GM23248 (cell line): ENCODE results near the gene SYNPO2. TPM values are rescaled to one million over a fixed set of nuclear protein-coding genes. Genes with fewer than 3 reads are reported as not detected.

Experiments
- DNase-seq: peaks from one replicate; pipeline ENCODE4 v3.0.0-alpha.2; 2015
- H2AFZ ChIP-seq: fragments of 200-600 bp; sonication (generic); 2 replicates; pipeline ENCODE4 v1.6.1; 2016; ENCODE audit warnings: antibody characterized with exemption
- H3F3A ChIP-seq: fragments of 200-600 bp; sonication (generic); 2 replicates; pipeline ENCODE4 v1.6.1; 2016; ENCODE audit warnings: mild to moderate bottlenecking, antibody characterized with exemption, mixed run types; ENCODE audit not compliant: insufficient read depth
- H3K27ac ChIP-seq: fragments of 200-600 bp; sonication (generic); 2 replicates; pipeline ENCODE4 v1.5.1; 2016; ENCODE audit warnings: mild to moderate bottlenecking
- H3K27me3 ChIP-seq: fragments of 200-600 bp; sonication (generic); replicated peaks from 2 replicates; pipeline ENCODE4 v1.6.1; 2016; ENCODE audit warnings: mild to moderate bottlenecking; ENCODE audit not compliant: insufficient read depth
- H3K36me3 ChIP-seq: fragments of 200-600 bp; sonication (generic); 2 replicates; pipeline ENCODE4 v1.6.1; 2016; ENCODE audit warnings: low read depth, mild to moderate bottlenecking
- H3K4me1 ChIP-seq: fragments of 200-600 bp; sonication (generic); 2 replicates; pipeline ENCODE4 v1.6.1; 2016; ENCODE audit warnings: mild to moderate bottlenecking; ENCODE audit not compliant: insufficient read depth
- H3K4me2 ChIP-seq: fragments of 200-600 bp; sonication (generic); one replicate; pipeline ENCODE4 v1.6.1; 2016; ENCODE audit warnings: mild to moderate bottlenecking; ENCODE audit not compliant: unreplicated experiment
- H3K4me3 ChIP-seq: fragments of 200-600 bp; sonication (generic); 2 replicates; pipeline ENCODE4 v1.5.1; 2016; ENCODE audit warnings: mild to moderate bottlenecking
- H3K79me2 ChIP-seq: fragments of 200-600 bp; sonication (generic); 2 replicates; pipeline ENCODE4 v1.6.1; 2016; ENCODE audit warnings: mild to moderate bottlenecking; ENCODE audit not compliant: insufficient read depth
- H3K9ac ChIP-seq: fragments of 200-600 bp; sonication (generic); 2 replicates; pipeline ENCODE4 v1.6.1; 2016; ENCODE audit warnings: mild to moderate bottlenecking
- H3K9me2 ChIP-seq: fragments of 200-600 bp; sonication (generic); 2 replicates; pipeline ENCODE4 v1.6.1; 2016; ENCODE audit warnings: mixed run types, mild to moderate bottlenecking, moderate library complexity; ENCODE audit not compliant: insufficient read depth
- H3K9me3 ChIP-seq: fragments of 200-600 bp; sonication (generic); one replicate; pipeline ENCODE4 v1.6.1; 2017; ENCODE audit warnings: low read depth
- H4K20me1 ChIP-seq: fragments of 200-600 bp; sonication (generic); 2 replicates; pipeline ENCODE4 v1.6.0; 2016; ENCODE audit not compliant: insufficient read depth
- EZH2 ChIP-seq: fragments of 200-600 bp; sonication (generic); IDR thresholded peaks from 2 replicates; pipeline ENCODE4 v1.6.1; 2018; ENCODE audit warnings: antibody characterized with exemption, mild to moderate bottlenecking; ENCODE audit not compliant: insufficient read depth, poor library complexity, severe bottlenecking
- EZH2phosphoT487 ChIP-seq: fragments of 200-600 bp; sonication (generic); IDR thresholded peaks from 2 replicates; pipeline ENCODE4 v1.6.1; 2018; ENCODE audit warnings: antibody characterized with exemption, moderate library complexity, mild to moderate bottlenecking, low read depth; ENCODE audit not compliant: insufficient read depth
- WGBS, 2 experiments: methylation state at CpG; one replicate each; pipeline ENCODE4 v1.1.6; 2015 to 2017; ENCODE audit warnings: low lambda C conversion rate in 2 of 2, low coverage in 1 of 2; ENCODE audit errors: missing lambda C conversion rate in 2 of 2; 5-methylcytosine and 5-hydroxymethylcytosine counted together
- in situ Hi-C: fragments of 300-500 bp; cut with MboI; formaldehyde crosslinking; loops from 2 replicates; pipeline ENCODE4 v1.15.0; 2020
- polyA plus RNA-seq: library from polyadenylated mRNA; unstranded; fragments of >200 nt; fragmentation: Nextera tagmentation; extraction: Ambion mirVana; gene quantifications from 2 replicates; pipeline ENCODE4 v1.2.1, GENCODE V29; 2016
- total RNA-seq: library from RNA; depleted of rRNA; stranded (reverse); fragments of >200 nt; shearing (Covaris generic); gene quantifications from 2 replicates; pipeline ENCODE4 v1.2.3, GENCODE V29; 2014

SYNPO2 gene
- total and polyA plus RNA-seq, 2 experiments from 2014 or later = 3.1 to 5.0 TPM

GRCh38 chr4:119039160-119039559 is 150.5 kb downstream of the SYNPO2 start:
- H3K4me3 ChIP-seq = no peak overlapping the region
- TF ChIP-seq EZH2 (no peak), EZH2phosphoT487 (no peak)
- no peak overlapping the region for H2AFZ ChIP-seq
- 100% methylated on average over 1 of the region's 1 CpG for WGBS, 2 experiments
- peak overlapping the region; percentile 30 for H3K4me2 ChIP-seq
- H3F3A ChIP-seq = peaks cover 57% of the 10 kb centered on the region
- no peaks in the 10 kb centered on the region for H4K20me1 ChIP-seq
- H3K79me2 ChIP-seq = no peaks in the 10 kb centered on the region
- H3K27ac ChIP-seq = peak overlapping the region; percentile 86
- H3K4me1 ChIP-seq = peaks cover 78% of the 10 kb centered on the region
- H3K36me3 ChIP-seq = no peaks in the 10 kb centered on the region
- DNase-seq = no peak
- H3K9me3 ChIP-seq = no peaks in the 10 kb centered on the region
- no peaks in the 10 kb centered on the region for H3K9me2 ChIP-seq
- peak overlapping the region; percentile 19; the same call in 1 of the 2 replicates for H3K9ac ChIP-seq
- H3K27me3 ChIP-seq = no peaks in the 10 kb centered on the region
- in situ Hi-C loops = loop anchor here (25.0 kb wide), 1 partner anchor 102 kb away; no protein-coding TSS in a partner anchor

GRCh38 chr4:119039779-119040178 is 151.1 kb downstream of the SYNPO2 start:
- Histone ChIP-seq H3K4me3 (no peak overlapping the region), H3K9me2 (no peaks in the 10 kb centered on the region), H3K27me3 (no peaks in the 10 kb centered on the region), H3K36me3 (no peaks in the 10 kb centered on the region), H3K9me3 (no peaks in the 10 kb centered on the region), H3K4me1 (peaks cover 73% of the 10 kb centered on the region), H3K27ac (peak overlapping the region; percentile 86), H3F3A (peaks cover 55% of the 10 kb centered on the region), H3K4me2 (peak overlapping the region; percentile 92), H2AFZ (no peak overlapping the region), H3K9ac (peak overlapping the region; percentile 61; the same call in 1 of the 2 replicates), H3K79me2 (no peaks in the 10 kb centered on the region), H4K20me1 (no peaks in the 10 kb centered on the region)
- 95% methylated on average over 4 of the region's 4 CpGs for WGBS, 2 experiments
- in situ Hi-C loops = loop anchor here (25.0 kb wide), 1 partner anchor 102 kb away; no protein-coding TSS in a partner anchor
- no peak for TF ChIP-seq EZH2phosphoT487
- TF ChIP-seq EZH2 = no peak
- no peak for DNase-seq

GRCh38 chr4:119040261-119040660 is 151.6 kb downstream of the SYNPO2 start:
- Histone ChIP-seq H3K9me2 (no peaks in the 10 kb centered on the region), H3K9ac (peak overlapping the region; percentile 61), H3K27ac (peak overlapping the region; percentile 86), H3K4me2 (peak overlapping the region; percentile 92), H3K27me3 (no peaks in the 10 kb centered on the region), H3K79me2 (no peaks in the 10 kb centered on the region), H3K4me3 (0 out of 2 replicates have a peak overlapping the region, but pooled peaks have one; percentile 20), H4K20me1 (no peaks in the 10 kb centered on the region), H3K4me1 (peaks cover 73% of the 10 kb centered on the region), H2AFZ (peak overlapping the region; percentile 69), H3F3A (peaks cover 50% of the 10 kb centered on the region), H3K9me3 (no peaks in the 10 kb centered on the region), H3K36me3 (no peaks in the 10 kb centered on the region)
- peak; percentile 46 for DNase-seq
- 60% methylated on average over 3 of the region's 3 CpGs for WGBS, 2 experiments
- TF ChIP-seq EZH2phosphoT487 (no peak), EZH2 (no peak)
- in situ Hi-C loops = loop anchor here (25.0 kb wide), 1 partner anchor 103 kb away; no protein-coding TSS in a partner anchor

GRCh38 chr4:119040694-119041185 is 152.1 kb downstream of the SYNPO2 start:
- H3K4me3 ChIP-seq = peak overlapping the region; percentile 20

More at GRCh38 chr4:119040694-119041185, 152.1 kb downstream of the SYNPO2 start:
- peaks cover 47% of the 10 kb centered on the region for H3F3A ChIP-seq
- peaks cover 70% of the 10 kb centered on the region for H3K4me1 ChIP-seq
- no peaks in the 10 kb centered on the region for H4K20me1 ChIP-seq
- H3K27me3 ChIP-seq = no peaks in the 10 kb centered on the region
- H3K79me2 ChIP-seq = no peaks in the 10 kb centered on the region
- peak overlapping the region; percentile 61 for H3K9ac ChIP-seq
- peak overlapping the region; percentile 69 for H2AFZ ChIP-seq
- H3K9me3 ChIP-seq = no peaks in the 10 kb centered on the region
- H3K9me2 ChIP-seq = no peaks in the 10 kb centered on the region
- H3K36me3 ChIP-seq = no peaks in the 10 kb centered on the region
- peak overlapping the region; percentile 86 for H3K27ac ChIP-seq
- peak; percentile 91 for DNase-seq
- TF ChIP-seq EZH2phosphoT487 (no peak), EZH2 (no peak)
- in situ Hi-C loops = loop anchor here (25.0 kb wide), 1 partner anchor 103 kb away; no protein-coding TSS in a partner anchor
- peak overlapping the region; percentile 92 for H3K4me2 ChIP-seq
- 47% methylated on average over 2 of the region's 2 CpGs for WGBS, 2 experiments
